ENCODE results near the gene PRKCA.
"Not testable (repeated sequence)": the region's sequence is repeated elsewhere in the genome, so short reads cannot be mapped to it uniquely, and the experiment has no call there.

PRKCA gene

DNA sequence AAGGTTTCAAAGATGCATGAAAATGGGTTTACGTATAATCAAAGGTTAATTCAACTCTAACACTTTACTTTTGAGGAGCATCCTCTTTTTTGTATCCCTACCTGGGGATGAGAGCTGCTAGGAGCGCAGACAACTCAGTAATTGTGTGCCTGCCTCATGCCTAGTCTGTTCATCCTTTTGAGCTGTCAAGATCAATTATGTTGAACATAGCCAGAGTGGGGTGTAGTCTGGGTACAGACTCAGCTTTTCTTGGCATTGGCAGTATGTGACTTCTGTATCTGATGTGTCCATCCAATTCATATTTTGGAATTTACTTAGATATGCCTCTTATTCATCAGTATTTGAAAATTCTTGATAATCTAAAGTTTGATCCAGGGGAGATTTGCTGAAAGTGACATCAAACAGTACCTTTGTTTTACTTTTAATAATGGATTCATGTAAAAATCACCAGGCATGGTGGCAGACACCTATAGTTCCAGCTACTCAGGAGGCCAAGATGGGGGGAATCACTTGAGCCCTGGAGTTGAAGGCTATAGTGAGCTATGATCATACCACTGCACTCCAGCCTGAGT, 24.1 kb downstream of the PRKCA start:
- DNase-seq (ENCODE audit: low read depth in 2 of 2) = no peak

GRCh38 chr17:66330646-66331037, 28.2 kb downstream of the PRKCA start:
- no peak for DNase-seq (ENCODE audit: low read depth in 2 of 2)

- DNase-seq (ENCODE audit: low read depth in 2 of 2) = no peak
Observed at GRCh38 chr17:66331038-66331816, 28.8 kb downstream of the PRKCA start.

DNA sequence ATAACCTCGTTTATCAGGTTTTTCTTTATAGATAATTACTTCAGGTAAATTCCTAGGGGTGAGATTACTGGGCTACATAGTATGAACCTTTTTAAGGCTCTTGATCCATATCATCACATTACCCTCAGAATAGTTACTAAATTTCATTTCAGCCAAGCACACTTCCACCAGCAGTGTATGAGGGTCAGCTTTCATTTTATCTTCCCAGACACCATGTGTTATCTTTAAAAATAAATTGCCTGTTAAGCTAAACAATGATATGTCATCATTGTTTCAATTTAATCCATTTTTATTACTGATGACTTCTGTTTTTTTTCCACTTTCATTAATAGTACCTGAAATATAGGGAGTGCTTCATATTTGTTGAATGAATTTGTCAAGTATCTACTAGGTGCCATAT, 33.4 kb downstream of the PRKCA start:
- no peak for DNase-seq (ENCODE audit: low read depth in 2 of 2)

GRCh38 chr17:66337268-66337667, 34.9 kb downstream of the PRKCA start:
- no peak for DNase-seq (ENCODE audit: low read depth in 2 of 2)

- DNase-seq (ENCODE audit: low read depth in 2 of 2) = no peak
Observed at GRCh38 chr17:66337866-66338485, 35.6 kb downstream of the PRKCA start.

DNA sequence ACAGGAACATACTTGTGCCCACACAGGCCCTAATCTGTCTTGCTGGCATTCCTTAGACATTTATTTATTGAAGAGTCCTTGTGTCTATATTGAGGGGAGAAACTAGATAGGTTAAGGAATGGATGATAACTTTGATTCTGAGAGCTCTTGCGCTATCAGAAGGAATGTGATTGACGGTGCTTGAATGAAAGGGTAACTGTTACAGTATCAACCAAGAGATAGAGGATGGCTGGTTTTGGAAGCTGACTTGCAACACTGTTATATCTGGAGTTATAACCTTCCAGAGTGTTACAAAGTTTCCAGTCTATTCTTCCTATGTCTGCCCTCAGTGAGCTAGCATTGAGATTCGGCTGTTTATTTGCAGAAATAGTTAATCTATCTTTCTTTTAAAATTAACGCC, 36.5 kb downstream of the PRKCA start:
- DNase-seq (ENCODE audit: low read depth in 2 of 2) = no peak

- DNase-seq (ENCODE audit: low read depth in 2 of 2) = no peak
Observed at GRCh38 chr17:66339561-66339960, 37.1 kb downstream of the PRKCA start.

GRCh38 chr17:66340720-66341119, 38.3 kb downstream of the PRKCA start:
- DNase-seq (ENCODE audit: low read depth in 2 of 2) = no peak

- DNase-seq (ENCODE audit: low read depth in 2 of 2) = no peak
Observed at GRCh38 chr17:66341462-66341861, 39.0 kb downstream of the PRKCA start.

GRCh38 chr17:66342263-66342662, 39.9 kb downstream of the PRKCA start:
- DNase-seq (ENCODE audit: low read depth in 2 of 2) = not testable (repeated sequence)

DNA sequence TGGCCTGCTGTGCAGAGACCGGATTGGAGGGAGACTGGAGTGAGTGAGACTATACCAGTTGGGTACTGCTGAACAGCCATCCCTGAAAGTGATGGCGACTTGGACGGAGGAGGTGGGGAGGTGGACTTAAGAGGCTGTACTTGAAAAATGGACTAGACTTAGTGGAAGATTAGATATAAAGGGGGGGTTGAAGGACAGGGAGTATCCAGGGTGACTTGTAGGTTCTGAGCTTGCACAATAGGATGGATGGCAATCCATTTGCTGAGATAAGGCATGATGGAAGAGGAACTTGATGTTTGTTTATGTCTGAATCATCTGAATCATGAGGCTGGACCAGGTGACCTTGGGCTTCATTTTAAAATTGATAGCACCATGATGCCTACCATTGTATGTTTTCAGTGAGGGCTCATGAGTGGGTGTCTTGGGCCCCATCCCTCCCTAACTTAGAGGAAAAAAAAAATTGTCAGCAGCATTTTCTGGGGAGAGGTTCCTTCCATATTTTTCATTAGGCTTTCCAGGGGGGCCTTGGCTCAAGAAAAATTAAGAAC, 41.2 kb downstream of the PRKCA start:
- no peak for DNase-seq (ENCODE audit: low read depth in 2 of 2)

DNA sequence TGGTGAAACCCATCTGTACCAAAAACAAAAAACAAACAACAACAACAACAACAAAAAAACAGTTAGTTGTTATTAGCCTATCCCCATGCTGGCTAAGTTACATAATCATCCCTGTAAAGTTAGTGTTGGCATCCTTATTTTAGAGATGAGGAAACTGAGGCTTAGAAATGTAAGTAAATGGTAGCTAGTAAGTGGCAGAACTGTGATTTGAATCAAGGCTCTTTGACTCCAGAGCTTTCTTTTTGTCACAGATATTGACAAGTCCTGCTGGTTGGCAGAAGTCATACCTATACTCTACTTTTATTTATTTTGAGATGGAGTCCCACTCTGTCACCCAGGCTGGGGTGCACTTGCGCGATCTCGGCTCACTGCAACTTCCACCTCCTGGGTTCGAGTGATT, 42.1 kb downstream of the PRKCA start:
- DNase-seq (ENCODE audit: low read depth in 2 of 2) = no peak

GRCh38 chr17:66345264-66345663, 42.9 kb downstream of the PRKCA start:
- DNase-seq (ENCODE audit: low read depth in 2 of 2) = no peak

- DNase-seq (ENCODE audit: low read depth in 2 of 2) = not testable (repeated sequence)
Observed at GRCh38 chr17:66345949-66346638, 43.7 kb downstream of the PRKCA start.

DNA sequence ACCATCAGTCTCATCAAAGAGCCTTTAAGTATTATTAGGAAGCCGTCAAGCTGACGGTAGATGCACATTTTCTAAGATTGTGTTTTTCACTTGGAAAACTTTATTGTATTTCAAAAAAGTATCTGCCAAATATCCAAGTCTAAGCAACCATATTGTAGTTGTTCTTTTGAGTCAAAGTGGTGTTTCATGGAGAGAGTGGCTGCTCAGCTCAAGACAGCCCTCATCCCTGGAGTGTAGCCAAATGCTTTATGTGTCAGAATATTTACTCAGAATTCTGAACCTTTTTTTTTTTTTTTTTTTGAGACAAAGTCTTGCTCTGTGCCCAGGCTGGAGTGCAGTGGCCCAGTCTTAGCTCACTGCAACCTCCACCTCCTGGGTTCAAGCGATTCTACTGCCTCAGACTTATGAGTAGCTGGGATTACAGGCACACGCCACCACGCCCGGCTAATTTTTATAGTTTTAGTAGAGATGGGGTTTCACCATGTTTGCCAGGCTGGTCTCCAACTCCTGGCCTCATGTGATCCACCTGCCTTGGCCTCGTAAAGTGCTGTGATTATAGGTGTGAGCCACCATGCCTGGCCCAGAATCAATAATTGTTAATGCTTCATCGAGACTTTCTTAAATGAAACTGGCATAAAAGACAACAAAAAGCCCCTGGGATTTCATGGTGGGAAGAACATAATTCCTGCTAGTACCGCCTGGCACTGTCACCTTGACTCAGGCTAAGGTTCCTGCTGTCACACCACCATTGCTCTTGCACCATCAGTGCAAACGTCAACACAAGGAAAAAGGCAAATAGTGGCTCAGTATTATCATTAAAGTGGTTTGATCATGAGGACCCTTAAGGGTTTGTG, 45.5 kb downstream of the PRKCA start:
- DNase-seq (ENCODE audit: low read depth in 2 of 2) = no peak

DNA sequence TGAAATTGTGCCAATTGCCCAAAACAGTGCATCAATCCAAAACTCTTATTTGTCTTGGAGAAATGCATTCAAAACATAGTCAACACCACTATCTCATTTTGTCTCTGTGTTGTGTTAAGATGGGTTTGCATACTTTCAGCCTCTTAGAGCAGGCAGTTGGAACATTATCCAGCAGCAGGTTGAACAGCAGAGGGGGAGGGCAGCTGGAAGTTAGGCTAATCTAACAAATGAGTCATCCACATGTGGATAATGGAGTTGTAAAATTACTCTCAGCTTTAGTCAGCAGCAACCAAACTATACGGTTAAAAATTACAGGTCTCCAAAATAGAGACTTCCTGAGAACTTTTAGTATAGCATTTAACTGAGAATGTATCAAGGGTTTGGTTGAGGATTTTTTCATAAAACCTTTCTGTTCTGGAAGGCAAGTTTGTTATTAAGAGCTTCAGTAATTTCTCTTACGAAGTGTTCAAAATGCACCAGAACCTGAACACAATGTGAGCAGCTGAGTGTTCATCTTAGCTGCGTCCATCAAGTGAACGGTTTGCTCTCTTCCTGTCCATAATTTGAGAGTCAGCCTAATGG, 46.3 kb downstream of the PRKCA start:
- no peak for DNase-seq (ENCODE audit: low read depth in 2 of 2)

DNA sequence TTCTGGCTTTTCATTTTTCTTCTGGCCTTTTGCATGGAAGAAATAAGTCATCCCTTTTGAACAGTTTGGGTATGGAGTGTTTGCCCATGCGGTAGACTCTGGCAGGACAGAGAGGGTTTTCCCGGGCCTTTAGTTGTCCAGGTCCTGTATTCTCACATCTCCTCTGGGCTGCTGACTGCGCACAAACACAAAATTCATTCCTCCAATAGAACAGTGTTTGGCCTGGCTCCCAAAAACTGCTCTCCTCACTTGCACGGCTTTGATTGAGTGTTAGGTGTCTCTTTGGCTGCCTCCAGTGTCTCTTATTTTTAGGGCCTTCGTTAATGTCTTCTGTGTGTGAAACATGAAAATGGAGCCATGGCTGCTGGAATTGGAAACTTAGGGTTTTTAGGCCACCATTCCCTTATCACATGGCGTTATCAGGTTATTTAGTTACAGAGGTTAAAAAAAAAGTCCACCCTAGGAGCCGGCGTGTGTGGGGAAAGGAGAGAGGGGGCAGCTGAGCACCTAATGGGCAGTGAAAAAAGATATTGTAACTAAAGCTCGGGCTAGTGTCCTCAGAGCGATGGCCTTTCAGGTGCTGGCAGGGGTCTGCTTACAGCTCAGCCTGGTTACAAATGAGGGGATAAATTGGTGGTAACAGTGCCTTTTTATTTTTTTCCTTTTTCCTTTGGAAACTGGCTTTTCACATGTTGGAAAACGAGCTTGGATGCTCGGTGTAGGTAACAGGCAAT, 47.3 kb downstream of the PRKCA start:
- DNase-seq (ENCODE audit: low read depth in 2 of 2) = no peak

GRCh38 chr17:66350576-66350975, 48.2 kb downstream of the PRKCA start:
- not testable (repeated sequence) for DNase-seq (ENCODE audit: low read depth in 2 of 2)

DNA sequence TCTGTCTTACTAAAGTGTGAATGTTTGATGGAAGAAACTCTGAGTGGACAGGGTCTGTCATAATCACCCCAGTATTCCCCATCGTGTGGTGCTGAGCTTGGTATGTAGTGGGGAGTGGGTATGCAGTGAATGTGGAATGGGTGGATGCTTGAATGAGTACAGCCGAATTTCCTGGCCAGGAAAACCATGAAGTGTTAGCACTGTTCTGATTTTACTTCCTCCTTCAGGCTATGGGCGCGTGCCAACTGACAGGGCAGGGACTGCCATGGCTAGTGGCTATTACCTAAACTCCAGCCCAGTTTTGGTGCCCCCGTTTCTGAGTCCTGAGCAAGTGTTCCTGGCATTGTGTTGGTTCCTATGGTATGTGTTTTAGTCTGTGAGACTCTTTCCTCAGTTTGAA, 48.6 kb downstream of the PRKCA start:
- no peak for DNase-seq (ENCODE audit: low read depth in 2 of 2)

Measured in stimulated activated CD8-positive, alpha-beta memory T cell treated with anti-CD3 and anti-CD28 coated beads, Interleukin-15, amount 100 ng/mL, for 4 hours (primary cell).